Superior temporal gyrus (tissue), 1 donor: ENCODE results near the gene HOXA10.

Experiments used
- DNase-seq: peaks from one replicate; pipeline ENCODE4 v3.0.0-alpha.2; 2016; ENCODE audit errors: extremely low spot score

HOXA10 gene

DNA sequence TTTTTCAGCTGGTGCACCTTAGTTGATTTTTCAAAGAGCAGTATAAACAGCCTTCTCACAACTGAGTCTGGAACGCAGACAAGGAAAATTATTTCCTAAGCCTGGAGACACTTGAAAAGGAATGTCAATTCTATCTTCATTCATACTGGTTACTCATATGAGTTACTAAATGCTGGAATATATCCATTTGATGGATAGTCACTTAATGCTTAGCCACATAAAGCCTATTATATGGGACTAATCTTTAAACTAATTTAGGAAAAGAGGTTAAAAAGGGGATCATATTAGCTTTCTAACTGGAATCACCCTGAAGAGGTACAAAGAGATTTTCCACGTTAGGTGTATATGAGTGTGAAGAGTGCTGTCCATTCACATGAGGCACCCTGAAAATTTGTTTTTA, 41.9 kb downstream of the HOXA10 start:
- no peak for DNase-seq

DNA sequence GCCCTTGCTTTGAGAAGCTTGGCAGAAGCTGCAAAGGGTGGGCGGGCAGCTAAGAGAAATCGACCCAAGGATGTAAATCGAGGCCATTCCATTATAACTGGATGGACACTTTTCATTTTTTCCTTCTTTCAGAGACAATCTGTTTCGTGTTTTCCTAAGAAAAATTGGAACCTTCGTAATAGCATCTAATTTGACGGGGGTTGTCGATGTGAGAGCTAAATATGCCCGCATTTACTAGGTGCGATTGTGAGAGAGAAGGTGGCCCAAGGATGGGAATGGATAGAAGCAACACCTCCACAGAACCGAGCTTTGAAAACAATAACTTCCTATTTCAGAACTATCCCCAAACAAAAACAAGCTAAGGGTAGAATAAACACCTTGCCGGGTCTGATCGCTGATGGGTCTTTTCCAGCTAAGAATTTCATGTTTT, 42.7 kb downstream of the HOXA10 start:
- no peak for DNase-seq

DNA sequence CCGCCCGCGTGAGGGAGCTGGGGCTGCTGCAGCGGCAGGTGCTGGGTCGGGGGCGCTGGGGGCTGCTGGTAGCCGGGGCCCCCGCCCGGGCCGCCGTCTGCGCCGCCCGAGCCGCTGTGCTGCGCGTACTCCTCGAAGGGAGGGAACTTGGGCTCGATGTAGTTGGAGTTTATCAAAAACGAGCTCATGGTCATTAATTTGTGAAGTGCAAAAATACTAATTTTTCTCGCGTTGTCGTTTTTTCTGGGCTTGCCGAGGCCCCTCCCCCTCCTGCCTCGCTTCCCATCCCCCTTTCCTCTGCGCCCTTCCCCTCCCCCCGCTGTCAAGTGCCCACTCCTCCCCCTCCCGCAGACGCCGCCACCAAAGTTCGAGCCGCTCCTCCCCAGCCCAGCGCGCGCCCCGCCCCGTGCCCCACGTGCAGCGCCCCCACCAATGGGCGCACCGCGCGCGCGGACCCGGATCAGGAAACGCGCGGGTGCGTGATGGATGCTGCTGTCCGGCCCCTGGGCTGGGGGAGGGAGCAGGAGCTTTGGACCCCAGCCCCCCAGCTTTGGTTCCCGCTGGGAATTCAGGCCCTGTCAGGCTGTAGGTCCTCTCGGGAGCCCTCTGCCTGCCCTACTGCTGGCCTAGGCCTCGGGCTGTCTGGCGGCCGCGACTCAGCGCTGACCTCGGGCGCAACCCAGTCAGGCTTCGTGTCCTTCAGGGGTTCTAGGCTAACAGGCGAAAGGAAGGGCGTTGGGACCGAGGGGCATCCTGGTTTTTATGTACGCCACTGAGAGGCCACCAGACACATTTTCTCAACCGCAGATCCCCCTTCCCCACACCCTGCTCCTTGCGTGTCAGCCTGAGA, 43.4 kb downstream of the HOXA10 start, which contains the start of gene HOXA4:
Gene HOXA4, minus strand, starts transcription at position 218 of the 850 bp plus-strand sequence. Its CDS starts 24 bp downstream, at position 194.
- DNase-seq, result no peak

DNA sequence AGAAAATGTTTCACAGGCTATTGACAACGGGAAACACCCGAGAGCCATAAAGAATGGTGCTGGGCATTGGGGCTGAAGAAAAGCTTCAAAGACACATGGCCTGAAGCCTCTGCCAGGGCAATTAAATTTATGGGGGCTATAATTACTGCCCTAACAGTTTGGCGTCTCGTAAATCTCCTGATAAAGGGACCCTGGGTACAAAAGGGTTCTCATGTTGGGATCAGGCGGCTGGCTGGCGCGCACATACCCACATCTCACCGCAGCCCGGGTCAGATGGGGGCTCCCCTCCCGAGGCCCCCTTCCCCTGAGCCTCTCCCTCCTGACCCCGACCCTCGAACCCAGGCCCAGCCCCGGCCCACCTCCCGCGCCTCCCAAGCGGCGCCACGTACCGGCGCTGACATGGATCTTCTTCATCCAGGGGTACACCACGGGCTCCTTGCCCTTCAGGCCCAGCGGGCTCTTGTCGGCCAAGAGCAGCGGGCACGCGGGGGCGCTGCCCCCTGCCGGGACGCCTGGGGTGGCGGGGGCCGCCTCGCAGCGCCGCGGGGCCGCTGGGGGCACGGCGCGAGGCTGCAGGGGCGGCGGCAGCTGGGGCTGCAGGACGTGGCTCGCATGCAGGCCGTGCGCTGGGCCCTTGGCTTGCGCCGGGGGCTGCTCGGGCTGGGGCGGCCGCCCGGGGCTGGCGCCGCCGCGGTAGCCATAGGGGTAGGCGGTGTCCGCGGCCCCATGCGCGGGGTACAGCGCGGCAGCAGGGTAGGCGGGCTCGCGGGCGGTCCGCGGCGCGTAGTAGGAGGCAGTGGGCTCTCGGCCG, 44.2 kb downstream of the HOXA10 start:
- DNase-seq, result no peak

DNA sequence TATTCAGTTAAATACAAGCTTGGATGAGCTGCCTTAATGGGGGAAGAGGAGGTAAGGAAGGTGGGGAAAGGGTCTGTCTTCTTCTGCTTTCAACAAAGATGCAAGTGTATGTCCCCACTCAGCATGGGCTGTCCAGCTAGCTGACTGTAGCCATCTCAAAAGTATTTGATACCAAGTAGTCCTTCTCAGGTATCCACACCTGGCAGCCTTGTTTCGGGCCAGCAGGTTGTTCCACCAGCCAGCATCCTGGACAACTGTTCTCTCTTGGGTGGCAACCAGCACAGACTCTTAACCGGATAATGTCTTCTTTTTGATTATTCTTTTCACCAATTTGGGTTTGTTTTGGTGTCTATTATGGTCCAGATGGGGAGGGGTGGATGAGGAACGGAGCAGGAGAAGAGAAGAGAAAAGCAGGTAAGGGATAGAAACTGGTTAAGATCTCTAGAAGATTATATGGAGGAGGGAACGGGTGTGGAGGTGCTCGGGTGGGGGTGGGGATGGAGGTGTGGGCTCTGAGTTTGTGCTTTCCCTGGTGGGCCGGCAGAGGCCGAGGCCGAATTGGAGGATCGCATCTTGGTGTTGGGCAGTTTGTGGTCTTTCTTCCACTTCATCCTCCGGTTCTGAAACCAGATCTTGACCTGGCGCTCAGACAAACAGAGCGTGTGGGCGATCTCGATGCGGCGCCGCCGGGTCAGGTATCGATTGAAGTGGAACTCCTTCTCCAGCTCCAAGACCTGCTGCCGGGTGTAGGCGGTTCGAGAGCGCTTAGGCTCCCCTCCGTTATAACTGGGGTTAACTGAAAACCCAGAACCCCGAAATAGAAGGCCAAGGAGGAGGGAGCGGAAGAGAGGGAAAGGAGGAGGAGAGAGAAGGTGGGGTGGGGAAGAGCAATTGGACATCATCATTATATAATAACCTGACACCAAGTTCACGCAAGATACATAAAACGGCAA, 45.1 kb downstream of the HOXA10 start:
- no peak for DNase-seq

DNA sequence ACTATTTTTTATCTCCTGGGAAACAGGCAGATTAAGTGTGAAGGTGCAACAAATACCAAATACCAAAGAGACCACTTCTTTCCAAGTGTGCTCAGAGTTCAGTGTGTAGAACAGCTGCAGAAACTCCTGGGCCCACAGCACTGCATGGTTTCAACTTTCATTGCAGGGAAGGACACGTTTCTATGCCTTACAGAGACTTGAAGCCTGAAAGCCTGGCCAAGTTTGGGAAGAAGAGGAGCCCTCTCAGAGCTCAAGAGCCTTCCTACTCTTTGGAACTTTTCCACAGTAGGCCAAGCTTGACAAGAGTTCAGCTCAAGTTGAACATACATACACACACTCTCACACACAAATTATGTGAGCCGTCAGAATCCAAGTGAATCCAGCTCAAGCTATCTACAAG, 46.1 kb downstream of the HOXA10 start:
- DNase-seq, result no peak

DNA sequence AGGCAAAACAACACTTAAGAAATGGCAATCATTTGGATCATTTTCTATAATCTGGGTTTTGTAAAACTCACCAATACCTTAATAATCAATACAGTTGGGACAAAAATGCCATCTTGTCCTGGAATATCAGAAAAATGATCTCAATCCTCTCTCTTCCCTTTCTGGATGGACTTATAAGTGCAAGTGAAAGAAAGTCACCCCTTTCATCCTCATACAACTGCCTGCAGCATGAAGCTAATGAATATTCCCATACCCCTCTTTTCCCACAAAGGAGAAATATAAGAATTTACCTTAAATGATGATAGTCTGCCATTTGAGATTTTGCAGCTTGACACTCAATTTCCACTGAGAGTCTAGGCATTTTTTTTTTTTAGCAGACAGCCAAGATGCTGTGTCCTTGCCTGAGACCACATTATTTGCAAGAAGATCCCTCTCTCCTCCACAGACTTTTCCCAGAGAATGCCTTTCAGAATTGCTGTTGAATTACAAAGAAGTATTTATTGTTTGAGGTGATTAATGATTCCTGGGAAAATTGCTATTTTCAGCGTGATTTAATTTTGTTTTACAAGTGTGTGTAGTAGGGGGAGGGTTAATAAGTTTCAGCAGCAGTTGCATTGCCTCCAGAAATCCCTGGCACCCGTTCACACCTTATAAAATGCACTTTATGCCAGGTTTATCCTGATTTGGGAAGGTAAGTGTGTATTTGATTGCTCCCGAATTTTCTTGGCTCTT, 47.4 kb downstream of the HOXA10 start:
- no peak for DNase-seq

DNA sequence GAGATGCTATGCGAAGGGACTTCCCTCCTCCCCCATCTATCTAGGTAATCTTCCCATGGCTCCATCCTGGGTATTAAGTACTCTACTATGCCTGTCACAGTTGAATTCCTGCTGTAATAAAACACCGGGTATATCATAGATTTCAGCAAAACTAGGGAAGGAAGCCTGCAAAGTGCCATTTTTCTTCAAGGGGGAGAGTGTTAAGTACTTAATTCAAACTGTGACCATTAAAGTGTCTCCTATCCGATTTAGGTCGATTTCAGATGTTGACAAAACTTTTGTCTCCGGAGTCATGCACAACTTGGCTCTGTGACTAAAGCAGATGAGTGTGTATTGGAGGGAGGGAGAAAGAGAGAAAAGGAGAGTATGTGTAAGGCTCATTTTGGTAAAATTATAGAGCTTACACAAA, 48.1 kb downstream of the HOXA10 start:
- no peak for DNase-seq

DNA sequence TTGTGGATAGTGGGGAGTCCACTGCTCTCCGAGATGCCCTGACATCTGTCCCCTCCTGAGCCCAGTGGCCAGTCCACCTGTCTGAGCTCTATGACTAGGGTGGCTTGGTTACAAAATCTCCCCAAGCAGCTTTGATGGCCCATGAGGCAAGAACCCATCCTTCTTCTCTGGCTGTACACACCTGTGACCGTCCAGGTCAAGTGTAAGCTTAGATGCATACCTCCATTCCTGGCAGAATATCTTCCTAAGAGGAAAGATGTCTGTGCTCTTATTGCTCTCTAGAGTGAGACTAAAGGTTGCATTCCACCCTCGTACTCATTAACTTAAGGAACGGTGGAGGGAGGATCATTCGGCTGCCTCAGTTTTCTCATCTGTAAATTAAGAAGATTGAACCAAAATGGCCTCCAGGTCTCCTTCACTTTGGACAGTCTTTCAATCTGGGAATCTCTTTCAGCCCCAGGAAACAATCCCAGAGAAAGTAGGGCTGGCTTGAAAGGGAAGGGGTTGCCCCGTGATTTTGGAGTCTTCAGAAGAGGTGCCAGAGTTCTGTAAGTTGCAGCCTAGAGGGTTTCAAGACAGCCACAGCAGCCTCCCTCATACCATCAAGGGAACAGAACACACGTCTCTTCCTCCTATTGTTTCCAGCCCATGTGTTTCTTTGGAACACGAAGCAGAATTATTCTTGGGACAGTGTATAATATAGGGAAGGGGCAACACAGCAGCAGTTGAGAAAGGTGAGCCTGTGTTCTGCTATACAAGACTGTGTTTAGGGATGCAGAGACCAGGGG, 49.0 kb downstream of the HOXA10 start:
- no peak for DNase-seq

DNA sequence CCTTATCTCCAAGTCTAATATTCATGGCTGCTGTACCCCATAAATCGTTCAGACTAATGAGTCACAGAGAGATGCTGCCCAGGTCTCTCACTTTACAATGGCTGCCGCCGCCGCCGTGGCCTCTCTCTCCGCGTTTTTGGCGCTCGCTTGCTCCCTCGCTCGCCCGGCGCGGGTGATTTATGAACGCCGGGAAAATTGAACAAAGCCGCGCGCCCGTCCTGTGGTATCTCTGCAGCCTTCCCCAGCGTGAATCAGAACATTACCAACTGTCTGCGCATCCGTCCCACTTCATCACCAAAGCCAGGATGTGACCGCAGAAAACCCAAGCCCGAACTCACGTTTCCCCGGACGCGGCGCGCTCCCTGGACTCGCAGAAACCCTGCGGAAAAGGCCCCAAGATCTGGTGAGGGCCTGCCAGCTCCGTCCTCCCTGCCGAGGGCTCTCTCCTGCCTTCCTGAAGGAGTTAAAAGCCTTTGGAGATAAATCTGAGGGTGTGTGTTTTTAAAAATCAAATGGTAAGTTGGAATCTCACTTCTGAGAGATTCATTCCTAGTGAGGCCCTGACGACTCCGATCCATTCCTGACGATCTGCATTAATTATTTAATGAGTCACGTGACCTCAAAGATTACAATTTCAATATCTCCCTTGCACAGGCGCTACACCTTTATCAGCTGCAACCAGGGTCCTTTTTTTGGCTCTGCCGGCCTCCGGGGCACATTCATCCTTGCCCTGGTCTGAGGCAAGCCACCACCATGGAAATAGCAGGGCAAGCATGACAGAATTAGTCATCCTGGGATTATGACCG, 49.8 kb downstream of the HOXA10 start:
- no peak for DNase-seq

DNA sequence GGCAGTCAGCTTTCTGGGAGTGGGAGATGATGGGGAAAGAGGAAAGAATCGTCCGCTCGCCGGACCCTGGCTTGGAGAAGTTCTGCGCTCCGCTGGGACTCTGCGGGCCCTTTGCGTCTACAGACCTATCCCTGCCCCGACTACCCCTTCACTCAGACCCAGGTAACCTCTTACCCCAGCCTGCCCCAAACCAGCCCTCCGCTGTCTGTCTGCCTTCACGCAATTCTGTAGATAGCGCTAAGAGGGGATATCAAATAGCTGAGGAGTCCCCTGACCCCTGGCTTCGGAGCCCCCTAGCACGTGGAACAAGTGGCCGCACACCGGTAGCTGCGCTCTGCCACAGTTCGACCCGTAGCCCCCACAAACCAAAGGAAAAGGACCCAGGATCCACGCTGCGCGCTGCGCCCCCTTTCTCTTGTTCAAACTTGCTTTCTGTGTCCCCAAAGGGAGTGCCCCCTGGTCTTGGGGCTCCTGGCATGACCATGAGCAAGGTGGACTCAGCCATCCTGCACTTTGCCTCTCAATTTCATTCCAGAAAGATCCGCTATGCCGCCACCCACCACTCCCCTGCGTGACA, 50.6 kb downstream of the HOXA10 start:
- DNase-seq, result no peak

DNA sequence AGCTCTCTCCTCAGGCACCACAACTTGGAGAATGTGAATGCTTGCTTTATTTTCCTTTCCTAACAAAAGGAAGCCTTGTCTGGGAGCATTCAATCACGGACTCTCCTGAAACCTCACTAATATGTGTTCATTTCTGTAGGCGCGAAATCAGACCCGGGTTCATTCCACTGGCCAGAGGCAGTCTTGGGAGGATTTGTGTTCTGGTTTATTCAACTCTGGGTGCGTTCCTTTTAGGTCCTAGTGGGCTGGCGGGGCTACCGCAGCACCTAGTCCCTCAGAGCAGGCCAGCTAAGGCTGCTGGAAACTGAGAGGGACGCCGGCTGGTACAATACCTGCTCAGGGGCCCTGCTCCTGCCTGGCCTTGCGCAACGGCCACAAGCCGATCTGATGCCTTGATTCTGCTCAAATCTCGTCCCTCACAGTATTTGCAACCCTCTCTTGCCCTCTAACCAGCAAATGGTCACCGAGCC, 51.1 kb downstream of the HOXA10 start:
- DNase-seq, result no peak

DNA sequence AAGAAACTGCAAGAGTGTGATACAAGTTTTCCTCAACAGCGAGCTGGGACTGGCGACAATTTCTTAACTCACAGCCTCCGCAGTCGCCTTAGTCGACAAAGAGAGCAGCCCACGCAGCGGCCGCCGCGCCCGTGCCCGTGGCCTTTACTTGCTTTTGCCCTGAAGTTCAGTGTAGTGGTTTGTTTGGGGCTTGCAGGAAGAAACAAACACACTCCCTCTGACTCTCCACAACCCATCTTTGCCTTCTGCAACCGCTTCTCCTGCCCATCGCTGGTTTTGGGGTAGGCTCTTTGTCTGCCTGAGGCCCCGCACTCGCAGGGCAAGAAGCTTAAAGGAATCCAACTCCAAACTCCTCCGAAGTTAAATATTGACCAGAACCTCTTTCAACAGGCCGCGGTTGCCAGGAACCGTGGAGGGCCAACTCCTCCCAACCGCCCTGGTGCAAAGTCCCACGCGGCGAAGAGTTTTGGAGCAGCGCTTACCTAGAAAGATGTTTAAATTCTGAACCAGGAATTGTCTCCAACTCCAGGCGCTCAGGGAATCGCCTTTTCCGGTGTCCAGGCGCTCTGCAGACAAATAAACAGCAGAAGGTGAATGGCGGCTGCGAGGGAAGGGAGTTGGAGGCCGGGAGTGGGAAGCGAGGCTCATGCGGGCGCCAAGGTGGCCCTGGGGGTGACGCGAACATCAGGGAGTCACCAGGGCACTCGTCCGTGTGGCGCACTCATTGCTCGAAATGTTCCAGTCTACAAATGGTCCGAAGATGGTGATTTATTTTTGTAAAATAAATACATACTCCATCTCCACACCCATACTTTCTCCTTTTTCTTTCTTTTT, 51.8 kb downstream of the HOXA10 start:
- no peak for DNase-seq

DNA sequence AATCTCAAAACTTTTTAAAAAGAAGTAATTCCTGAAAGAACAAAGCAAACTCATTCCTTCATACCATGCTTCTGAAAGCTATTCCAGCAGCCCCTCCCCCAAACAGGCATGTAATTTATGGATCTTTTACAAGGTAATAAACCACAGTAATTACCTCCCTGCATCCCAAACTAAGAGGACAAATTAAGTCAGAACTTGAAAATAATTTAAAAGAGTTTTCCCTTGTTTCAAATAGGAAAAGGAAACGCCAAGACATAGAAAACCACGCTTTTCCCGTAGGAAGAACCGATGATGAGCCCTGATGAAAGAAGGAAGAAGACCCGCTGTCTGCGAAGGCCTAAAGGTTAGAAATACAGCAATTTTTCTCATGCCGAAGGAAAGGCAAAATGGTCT, 52.4 kb downstream of the HOXA10 start:
- DNase-seq, result no peak
